ENCODE results near the gene QSOX2.

DNA sequence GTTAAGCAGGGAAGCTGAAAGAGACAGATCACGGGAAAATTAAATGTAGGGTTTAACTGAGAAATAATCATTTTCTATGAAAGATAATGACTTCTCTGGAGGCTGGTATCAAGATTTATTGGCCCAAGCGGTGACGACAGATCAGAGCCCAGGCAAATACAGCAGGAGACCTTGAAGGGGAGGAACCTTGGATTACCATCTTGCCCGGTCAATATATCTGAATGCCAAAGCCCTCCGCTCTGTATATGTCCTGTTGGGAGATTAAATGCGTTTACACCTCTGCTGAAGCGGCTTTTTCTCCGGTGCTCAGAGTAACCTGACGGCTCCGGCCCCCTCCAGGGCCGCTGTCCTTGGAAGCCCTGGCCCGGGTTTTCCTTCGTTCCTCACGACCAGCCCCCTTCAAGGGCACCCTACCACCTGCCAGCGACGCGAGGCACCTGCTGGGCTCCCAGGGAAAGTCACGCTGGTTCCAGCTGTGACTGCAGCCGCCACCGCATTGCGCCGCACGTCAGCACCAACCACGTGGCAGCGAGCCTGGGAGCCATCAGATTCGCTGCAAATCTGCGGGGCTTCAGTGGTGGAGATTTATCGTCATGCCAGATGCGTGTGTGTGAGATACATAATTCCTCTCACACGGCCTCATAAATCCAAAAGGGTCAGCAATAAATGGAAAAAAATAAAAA, 4.4 kb upstream of the QSOX2 start:
- TF ChIP-seq, protein P1, sequence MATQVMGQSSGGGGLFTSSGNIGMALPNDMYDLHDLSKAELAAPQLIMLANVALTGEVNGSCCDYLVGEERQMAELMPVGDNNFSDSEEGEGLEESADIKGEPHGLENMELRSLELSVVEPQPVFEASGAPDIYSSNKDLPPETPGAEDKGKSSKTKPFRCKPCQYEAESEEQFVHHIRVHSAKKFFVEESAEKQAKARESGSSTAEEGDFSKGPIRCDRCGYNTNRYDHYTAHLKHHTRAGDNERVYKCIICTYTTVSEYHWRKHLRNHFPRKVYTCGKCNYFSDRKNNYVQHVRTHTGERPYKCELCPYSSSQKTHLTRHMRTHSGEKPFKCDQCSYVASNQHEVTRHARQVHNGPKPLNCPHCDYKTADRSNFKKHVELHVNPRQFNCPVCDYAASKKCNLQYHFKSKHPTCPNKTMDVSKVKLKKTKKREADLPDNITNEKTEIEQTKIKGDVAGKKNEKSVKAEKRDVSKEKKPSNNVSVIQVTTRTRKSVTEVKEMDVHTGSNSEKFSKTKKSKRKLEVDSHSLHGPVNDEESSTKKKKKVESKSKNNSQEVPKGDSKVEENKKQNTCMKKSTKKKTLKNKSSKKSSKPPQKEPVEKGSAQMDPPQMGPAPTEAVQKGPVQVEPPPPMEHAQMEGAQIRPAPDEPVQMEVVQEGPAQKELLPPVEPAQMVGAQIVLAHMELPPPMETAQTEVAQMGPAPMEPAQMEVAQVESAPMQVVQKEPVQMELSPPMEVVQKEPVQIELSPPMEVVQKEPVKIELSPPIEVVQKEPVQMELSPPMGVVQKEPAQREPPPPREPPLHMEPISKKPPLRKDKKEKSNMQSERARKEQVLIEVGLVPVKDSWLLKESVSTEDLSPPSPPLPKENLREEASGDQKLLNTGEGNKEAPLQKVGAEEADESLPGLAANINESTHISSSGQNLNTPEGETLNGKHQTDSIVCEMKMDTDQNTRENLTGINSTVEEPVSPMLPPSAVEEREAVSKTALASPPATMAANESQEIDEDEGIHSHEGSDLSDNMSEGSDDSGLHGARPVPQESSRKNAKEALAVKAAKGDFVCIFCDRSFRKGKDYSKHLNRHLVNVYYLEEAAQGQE (tag by site-specific recombination; IDR thresholded peaks at IDR 0.05) = no peak
- TF ChIP-seq, protein P2, sequence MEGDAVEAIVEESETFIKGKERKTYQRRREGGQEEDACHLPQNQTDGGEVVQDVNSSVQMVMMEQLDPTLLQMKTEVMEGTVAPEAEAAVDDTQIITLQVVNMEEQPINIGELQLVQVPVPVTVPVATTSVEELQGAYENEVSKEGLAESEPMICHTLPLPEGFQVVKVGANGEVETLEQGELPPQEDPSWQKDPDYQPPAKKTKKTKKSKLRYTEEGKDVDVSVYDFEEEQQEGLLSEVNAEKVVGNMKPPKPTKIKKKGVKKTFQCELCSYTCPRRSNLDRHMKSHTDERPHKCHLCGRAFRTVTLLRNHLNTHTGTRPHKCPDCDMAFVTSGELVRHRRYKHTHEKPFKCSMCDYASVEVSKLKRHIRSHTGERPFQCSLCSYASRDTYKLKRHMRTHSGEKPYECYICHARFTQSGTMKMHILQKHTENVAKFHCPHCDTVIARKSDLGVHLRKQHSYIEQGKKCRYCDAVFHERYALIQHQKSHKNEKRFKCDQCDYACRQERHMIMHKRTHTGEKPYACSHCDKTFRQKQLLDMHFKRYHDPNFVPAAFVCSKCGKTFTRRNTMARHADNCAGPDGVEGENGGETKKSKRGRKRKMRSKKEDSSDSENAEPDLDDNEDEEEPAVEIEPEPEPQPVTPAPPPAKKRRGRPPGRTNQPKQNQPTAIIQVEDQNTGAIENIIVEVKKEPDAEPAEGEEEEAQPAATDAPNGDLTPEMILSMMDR (tag by site-specific recombination; IDR thresholded peaks at IDR 0.05) = no peak
- no peak for TF ChIP-seq MYNN (tag by site-specific recombination; IDR thresholded peaks at IDR 0.05; ENCODE audit: borderline replicate concordance)
- no peak for TF ChIP-seq ZBTB1 (tag by site-specific recombination; IDR thresholded peaks at IDR 0.05)
- no peak for TF ChIP-seq GLIS1 (tag by site-specific recombination; IDR thresholded peaks at IDR 0.05)
- no peak for TF ChIP-seq GLI4 (tag by site-specific recombination; IDR thresholded peaks at IDR 0.05)
- no peak for TF ChIP-seq ZNF510 (tag by site-specific recombination; IDR thresholded peaks at IDR 0.05; ENCODE audit: insufficient replicate concordance)
- TF ChIP-seq, protein P3, sequence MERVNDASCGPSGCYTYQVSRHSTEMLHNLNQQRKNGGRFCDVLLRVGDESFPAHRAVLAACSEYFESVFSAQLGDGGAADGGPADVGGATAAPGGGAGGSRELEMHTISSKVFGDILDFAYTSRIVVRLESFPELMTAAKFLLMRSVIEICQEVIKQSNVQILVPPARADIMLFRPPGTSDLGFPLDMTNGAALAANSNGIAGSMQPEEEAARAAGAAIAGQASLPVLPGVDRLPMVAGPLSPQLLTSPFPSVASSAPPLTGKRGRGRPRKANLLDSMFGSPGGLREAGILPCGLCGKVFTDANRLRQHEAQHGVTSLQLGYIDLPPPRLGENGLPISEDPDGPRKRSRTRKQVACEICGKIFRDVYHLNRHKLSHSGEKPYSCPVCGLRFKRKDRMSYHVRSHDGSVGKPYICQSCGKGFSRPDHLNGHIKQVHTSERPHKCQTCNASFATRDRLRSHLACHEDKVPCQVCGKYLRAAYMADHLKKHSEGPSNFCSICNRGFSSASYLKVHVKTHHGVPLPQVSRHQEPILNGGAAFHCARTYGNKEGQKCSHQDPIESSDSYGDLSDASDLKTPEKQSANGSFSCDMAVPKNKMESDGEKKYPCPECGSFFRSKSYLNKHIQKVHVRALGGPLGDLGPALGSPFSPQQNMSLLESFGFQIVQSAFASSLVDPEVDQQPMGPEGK (tag by site-specific recombination; IDR thresholded peaks at IDR 0.05) = no peak
- no peak for TF ChIP-seq ZBTB7A (tag by site-specific recombination; IDR thresholded peaks at IDR 0.05; ENCODE audit: low read depth)
- no peak for TF ChIP-seq ZNF585B (tag by site-specific recombination; IDR thresholded peaks at IDR 0.05)

Data from HEK293 (cell line).